ENCODE measurements around the gene ELOVL6. TPM values are rescaled to one million over a fixed set of nuclear protein-coding genes. Genes with fewer than 3 reads are reported as not detected.
"Not testable (repeated sequence)": the region's sequence is repeated elsewhere in the genome, so short reads cannot be mapped to it uniquely, and the experiment has no call there.

The ELOVL6 gene
- polyA plus RNA-seq, 6 donors from 2014 or later: not detected

DNA sequence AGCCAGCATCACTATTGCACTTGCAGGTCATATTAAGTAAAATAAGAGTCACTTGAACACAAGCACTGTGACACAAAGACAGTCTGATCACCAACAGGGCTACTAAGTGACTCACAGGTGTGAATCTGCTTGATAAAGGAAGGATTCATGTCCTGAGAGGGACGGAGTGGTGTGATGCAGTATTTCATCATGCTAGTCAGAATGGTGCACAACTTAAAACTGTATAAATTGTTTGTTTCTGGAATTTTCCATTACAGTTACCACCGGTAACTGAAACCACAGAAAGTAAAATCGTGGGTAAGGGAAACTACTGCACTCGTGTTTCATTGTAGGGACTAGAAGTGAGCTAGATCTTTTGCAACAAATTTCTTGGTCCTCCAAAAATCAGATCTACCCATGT, 109.7 kb downstream of the ELOVL6 start:
- no peak overlapping the region for H3K27ac Mint-ChIP-seq
- H3K27me3 Mint-ChIP-seq: no peaks in the 10 kb centered on the region
- no peaks in the 10 kb centered on the region for H3K9me3 Mint-ChIP-seq
- H3K36me3 Mint-ChIP-seq: no peaks in the 10 kb centered on the region
- DNase-seq (no peak), ATAC-seq (ENCODE audit: low read depth in 2 of 2) (no peak)
- H3K4me1 Mint-ChIP-seq: peaks cover 6 to 9% (median 8%) of the 10 kb centered on the region in 3 donors
- H3K4me3 Mint-ChIP-seq: no peak overlapping the region

DNA sequence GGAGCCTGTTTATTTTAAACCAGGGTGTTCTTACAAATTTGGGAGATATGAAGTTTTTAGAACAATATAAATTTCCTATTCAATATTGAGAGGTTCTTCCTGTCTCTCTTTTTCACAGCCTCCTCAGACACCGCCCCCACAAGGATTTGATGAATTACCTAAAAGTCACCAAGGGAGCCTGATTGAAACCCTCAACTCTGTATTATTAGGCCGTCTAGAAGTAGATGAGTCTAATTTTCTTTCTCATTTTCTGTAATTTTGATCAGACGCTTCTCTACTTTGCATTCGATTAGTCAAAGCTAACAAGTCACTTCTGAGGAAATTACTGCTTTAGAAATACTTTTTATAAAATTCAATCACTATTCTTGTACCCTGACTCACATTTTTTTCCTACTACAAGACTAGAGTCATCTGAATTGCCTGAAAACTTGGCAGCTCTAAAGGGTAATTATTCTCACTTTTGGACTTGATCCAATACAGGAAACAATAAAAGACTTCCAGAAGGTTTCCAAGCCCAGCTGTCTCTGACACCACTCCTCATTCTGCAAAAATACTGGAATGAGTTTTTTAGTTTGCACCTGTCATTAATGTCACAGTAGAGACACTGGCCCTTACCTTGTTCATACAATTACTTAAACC, 111.2 kb downstream of the ELOVL6 start:
- DNase-seq (no peak), ATAC-seq (ENCODE audit: low read depth in 2 of 2) (no peak)
- Mint-ChIP-seq H3K36me3 (no peaks in the 10 kb centered on the region), H3K27me3 (no peaks in the 10 kb centered on the region), H3K4me3 (no peak overlapping the region), H3K4me1 (peaks cover 6 to 9% (median 8%) of the 10 kb centered on the region in 3 donors), H3K27ac (no peak overlapping the region), H3K9me3 (no peaks in the 10 kb centered on the region)

DNA sequence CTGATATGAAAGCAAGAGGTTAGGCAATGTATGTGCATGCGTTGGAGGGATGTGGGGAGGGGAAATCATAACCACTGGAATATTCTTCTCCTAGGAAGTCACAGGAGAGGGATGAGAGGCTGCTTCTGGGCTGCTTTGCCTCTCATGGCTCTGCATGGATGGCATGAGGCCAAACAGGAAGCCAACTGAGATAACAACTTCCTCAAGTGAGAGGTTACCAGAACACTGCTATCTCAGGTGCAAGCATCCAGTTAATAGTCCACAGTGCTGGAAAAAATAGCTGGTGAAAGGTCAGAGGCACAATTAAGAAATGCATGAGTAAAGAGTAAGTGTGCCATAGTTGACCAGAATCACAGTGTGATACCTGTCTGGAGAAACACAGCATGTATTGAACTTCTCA, 113.3 kb downstream of the ELOVL6 start:
- H3K4me1 Mint-ChIP-seq: peaks cover 6 to 9% (median 8%) of the 10 kb centered on the region in 3 donors
- ATAC-seq (ENCODE audit: low read depth in 2 of 2) (no peak), DNase-seq (no peak)
- H3K36me3 Mint-ChIP-seq: no peaks in the 10 kb centered on the region
- no peaks in the 10 kb centered on the region for H3K27me3 Mint-ChIP-seq
- no peak overlapping the region for H3K4me3 Mint-ChIP-seq
- no peak overlapping the region for H3K27ac Mint-ChIP-seq
- H3K9me3 Mint-ChIP-seq: no peaks in the 10 kb centered on the region

DNA sequence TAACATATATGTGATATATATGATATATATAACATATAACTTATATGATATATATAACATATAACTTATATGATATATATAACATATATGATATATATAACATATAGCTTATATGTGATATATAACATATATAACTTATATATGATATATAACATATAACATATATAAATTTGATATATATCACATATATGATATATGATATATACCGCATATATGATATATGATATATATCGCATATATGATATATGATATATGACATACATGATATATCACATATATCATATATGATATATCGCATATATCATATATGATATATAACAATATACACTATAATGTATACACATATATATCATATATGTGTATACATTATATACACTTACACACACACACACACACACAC, 114.3 kb downstream of the ELOVL6 start:
- ATAC-seq (ENCODE audit: low read depth in 2 of 2) (no peak), DNase-seq (no peak)
- Mint-ChIP-seq H3K27ac (no peak overlapping the region), H3K4me3 (no peak overlapping the region), H3K9me3 (no peaks in the 10 kb centered on the region), H3K4me1 (peaks cover 6 to 9% (median 8%) of the 10 kb centered on the region in 3 donors), H3K27me3 (no peaks in the 10 kb centered on the region), H3K36me3 (no peaks in the 10 kb centered on the region)

DNA sequence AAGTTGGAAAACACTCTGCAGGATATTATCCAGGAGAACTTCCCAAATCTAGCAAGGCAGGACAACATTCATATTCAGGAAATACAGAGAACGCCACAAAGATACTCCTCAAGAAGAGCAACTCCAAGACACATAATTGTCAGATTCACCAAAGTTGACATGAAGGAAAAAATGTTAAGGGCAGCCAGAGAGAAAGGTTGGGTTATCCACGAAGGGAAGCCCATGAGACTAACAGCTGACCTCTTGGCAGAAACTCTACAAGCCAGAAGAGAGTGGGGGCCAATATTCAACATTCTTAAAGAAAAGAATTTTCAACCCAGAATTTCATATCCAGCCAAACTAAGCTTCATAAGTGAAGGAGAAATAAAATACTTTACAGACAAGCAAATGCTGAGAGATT, 120.3 kb downstream of the ELOVL6 start:
- not testable (repeated sequence) for ATAC-seq (ENCODE audit: low read depth in 2 of 2); H3K9me3 Mint-ChIP-seq; H3K4me3 Mint-ChIP-seq; H3K27me3 Mint-ChIP-seq; H3K4me1 Mint-ChIP-seq; H3K27ac Mint-ChIP-seq; H3K36me3 Mint-ChIP-seq; DNase-seq

DNA sequence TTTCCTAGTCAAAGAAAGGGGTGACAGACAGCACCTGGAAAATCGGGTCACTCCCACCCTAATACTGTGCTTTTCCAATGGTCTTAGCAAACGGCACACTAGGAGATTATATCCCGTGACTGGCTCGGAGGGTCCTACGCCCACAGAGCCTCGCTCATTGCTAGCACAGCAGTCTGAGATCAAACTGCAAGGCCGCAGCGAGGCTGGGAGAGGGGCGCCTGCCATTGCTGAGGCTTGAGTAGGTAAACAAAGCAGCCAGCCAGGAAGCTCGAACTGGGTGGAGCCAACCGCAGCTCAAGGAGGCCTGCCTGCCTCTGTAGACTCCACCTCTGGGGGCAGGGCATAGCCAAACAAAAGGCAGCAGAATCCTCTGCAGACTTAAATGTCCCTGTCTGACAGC, 121.6 kb downstream of the ELOVL6 start:
- not testable (repeated sequence) for H3K4me3 Mint-ChIP-seq; ATAC-seq (ENCODE audit: low read depth in 2 of 2); H3K27me3 Mint-ChIP-seq

DNA sequence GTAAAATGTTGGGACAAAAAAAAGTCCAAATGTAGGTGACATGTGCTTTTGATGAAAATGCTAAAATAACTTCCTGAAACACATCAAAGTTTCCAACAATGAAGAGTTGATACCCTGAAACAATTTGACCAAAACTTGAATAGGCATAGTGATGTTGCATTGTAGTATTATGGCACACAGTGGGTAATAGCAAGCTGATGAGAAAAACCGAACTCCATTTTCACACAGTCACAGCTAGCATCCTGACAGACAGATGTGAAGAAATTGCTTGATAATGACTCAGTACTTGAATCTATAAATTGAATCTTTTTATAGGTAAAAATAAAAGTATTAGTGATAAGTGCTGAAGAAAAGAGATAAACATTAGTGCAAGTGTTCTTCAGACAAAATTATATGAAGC, 122.5 kb downstream of the ELOVL6 start:
- Mint-ChIP-seq H3K36me3 (no peaks in the 10 kb centered on the region), H3K4me1 (no peaks in the 10 kb centered on the region), H3K9me3 (peaks cover 0 to 3% (median 0%) of the 10 kb centered on the region in 7 donors), H3K27me3 (no peaks in the 10 kb centered on the region), H3K4me3 (no peak overlapping the region), H3K27ac (no peak overlapping the region)
- no peak for DNase-seq
- ATAC-seq (ENCODE audit: low read depth in 2 of 2): no peak

More for the DNA sequence above, 121.6 kb downstream of the ELOVL6 start:
- not testable (repeated sequence) for H3K9me3 Mint-ChIP-seq, H3K4me1 Mint-ChIP-seq, H3K27ac Mint-ChIP-seq, DNase-seq, H3K36me3 Mint-ChIP-seq

DNA sequence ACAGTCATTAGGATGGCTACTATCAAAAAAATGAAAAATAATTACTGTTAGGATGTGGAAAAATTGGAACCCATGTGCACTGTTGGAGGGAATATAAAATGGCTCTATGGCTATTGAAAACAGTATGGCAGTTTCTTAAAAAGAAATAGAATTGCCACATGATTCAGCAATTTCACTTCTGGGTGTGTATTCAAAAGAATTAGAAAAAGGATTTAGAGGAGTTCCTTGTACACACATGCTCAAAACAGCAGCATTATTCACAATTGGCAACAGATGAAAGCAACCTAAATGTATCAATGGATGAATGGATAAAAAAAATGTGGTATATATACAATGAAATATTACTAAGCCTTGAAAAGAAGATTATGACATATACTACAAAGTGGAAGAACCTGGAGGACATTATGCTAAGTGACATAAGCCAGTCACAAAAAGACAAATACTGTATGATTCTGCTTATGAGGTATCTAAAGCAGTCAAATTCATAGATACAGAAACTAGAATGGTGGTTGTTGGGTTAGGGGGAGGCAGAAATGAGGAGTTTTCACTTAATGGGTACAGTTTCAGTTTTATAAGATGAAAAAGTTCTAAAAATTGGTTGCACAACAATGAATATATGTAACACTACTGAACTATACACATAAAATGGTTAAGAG, 123.2 kb downstream of the ELOVL6 start:
- DNase-seq (no peak), ATAC-seq (ENCODE audit: low read depth in 2 of 2) (no peak)
- Mint-ChIP-seq H3K9me3 (peaks cover 0 to 3% (median 0%) of the 10 kb centered on the region in 7 donors), H3K36me3 (no peaks in the 10 kb centered on the region), H3K4me3 (no peak overlapping the region), H3K27ac (no peak overlapping the region), H3K4me1 (no peaks in the 10 kb centered on the region), H3K27me3 (no peaks in the 10 kb centered on the region)

DNA sequence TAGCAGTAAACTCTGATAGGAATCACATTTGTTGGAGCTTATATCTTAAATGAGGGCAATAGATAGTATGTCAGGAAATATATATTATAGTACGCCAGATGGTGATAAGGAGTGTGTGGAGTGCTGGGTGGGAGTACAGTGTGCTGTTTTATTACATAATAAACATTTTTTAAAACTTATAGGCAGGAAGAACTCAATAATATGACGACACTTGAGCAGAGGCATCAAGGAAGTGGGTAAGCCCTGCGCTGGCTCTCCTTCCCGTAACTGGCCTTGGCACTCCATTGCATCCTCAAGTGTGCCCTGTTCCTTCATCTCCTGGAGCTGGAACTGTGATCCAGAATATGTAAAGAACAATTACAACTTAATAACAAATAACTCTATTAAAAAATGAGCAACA, 123.8 kb downstream of the ELOVL6 start:
- Mint-ChIP-seq H3K4me3 (no peak overlapping the region), H3K9me3 (peaks cover 0 to 3% (median 0%) of the 10 kb centered on the region in 7 donors), H3K4me1 (no peaks in the 10 kb centered on the region), H3K36me3 (no peaks in the 10 kb centered on the region), H3K27me3 (no peaks in the 10 kb centered on the region), H3K27ac (no peak overlapping the region)
- no peak for ATAC-seq (ENCODE audit: low read depth in 2 of 2)
- no peak for DNase-seq

DNA sequence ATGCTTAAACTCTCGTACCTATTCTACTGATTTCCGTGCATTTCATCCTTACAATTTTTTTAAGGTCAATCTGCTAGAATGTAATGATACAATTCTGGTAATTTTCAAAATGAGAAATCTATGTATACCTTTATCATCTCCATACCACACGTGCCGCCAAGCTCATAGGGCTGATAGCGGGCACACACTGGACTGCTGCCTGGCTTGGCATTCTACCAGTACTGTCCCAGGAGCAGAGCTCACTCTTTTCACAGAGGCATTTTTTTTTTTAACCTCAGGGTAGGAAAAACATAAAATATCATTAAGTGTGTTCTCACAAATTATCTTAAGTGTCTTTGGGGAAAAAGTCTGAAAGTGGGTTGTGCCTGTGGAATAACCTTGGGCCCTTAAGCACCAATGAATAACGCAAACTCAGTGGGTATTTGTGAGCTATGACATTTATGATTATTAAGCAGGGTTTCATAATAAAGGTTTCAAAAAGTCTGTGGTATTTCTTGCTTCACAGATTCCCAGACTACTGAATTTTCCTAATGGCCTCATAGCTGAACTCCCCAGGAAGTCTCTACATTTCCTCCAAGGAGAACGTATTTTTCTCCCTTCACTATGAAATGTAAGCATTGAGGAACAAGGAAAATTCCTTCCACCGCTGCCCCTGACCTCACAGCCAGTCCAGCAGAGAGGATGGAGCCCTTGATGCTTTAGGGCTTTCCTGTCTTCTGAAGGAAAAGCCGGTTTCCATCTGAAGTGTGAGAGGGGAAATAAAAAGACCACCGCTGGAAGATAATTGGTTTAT, 125.2 kb downstream of the ELOVL6 start:
- no peak overlapping the region for H3K27ac Mint-ChIP-seq
- no peaks in the 10 kb centered on the region for H3K36me3 Mint-ChIP-seq
- peaks cover 0 to 3% (median 0%) of the 10 kb centered on the region in 7 donors for H3K9me3 Mint-ChIP-seq
- DNase-seq (no peak), ATAC-seq (ENCODE audit: low read depth in 2 of 2) (no peak)
- no peaks in the 10 kb centered on the region for H3K27me3 Mint-ChIP-seq
- no peak overlapping the region for H3K4me3 Mint-ChIP-seq
- no peaks in the 10 kb centered on the region for H3K4me1 Mint-ChIP-seq

DNA sequence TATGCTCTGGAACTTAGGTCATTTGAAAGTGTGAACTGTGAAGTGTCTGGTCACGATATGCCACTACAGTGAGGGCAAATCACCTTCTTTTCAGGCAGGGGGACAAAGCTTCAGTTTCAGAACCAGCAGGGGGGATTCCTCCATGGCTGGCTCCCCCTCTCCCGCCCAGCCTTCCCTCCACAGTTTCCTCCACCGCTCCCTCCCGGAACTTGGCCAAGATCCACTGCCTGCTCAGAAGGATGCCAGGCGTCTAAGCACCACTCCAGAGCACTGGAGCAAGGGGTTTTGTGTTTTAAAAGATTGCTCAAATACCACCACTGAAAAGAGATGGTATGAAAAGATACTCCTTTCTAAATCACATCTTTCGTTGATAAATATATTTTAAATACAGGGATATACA, 126.9 kb downstream of the ELOVL6 start:
- DNase-seq (no peak), ATAC-seq (ENCODE audit: low read depth in 2 of 2) (no peak)
- no peak overlapping the region for H3K4me3 Mint-ChIP-seq
- no peaks in the 10 kb centered on the region for H3K36me3 Mint-ChIP-seq
- no peaks in the 10 kb centered on the region for H3K4me1 Mint-ChIP-seq
- H3K9me3 Mint-ChIP-seq: no peaks in the 10 kb centered on the region
- no peak overlapping the region for H3K27ac Mint-ChIP-seq
- no peaks in the 10 kb centered on the region for H3K27me3 Mint-ChIP-seq

DNA sequence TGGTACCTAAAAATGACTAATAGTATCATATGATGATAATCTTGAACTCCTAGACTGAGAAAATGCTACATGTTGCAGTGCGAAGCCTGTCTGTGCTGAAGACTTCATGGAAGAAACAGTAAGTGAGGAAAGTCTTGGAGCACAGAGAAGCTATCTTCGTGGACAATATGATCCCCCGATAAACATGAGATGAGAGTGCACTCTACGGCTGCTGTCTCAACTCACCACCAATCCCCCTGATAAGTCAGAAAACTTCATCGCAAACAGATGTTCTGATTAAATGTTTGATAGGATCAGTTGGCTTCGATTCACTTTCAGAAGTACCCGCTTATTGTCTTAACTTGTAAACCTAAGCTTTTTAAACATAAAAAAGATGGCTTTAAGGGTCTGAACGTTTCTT, 130.2 kb downstream of the ELOVL6 start:
- H3K27me3 Mint-ChIP-seq: no peaks in the 10 kb centered on the region
- no peak for DNase-seq
- H3K4me1 Mint-ChIP-seq: no peaks in the 10 kb centered on the region
- H3K4me3 Mint-ChIP-seq: no peak overlapping the region
- no peaks in the 10 kb centered on the region for H3K36me3 Mint-ChIP-seq
- no peak for ATAC-seq (ENCODE audit: low read depth in 2 of 2)
- no peak overlapping the region for H3K27ac Mint-ChIP-seq
- no peaks in the 10 kb centered on the region for H3K9me3 Mint-ChIP-seq

DNA sequence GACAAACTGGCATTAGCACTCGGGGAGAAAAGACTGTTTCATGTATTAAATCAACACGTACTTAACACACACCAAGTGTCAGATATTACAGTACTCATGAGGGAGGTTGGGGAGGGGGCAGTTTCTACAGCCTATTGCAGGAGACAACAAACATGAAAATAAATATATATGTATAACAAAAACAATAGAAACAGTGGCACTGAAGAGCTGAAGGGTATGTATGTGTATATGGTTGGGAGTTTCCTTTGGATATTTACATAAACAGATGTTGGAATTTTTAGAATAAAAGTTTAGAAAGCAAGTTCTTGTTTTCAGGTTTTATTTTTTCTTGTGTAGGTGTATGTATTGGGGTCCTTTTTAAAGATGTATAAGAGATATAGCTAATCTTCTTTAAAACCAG, 133.5 kb downstream of the ELOVL6 start:
- Mint-ChIP-seq H3K36me3 (no peaks in the 10 kb centered on the region), H3K4me3 (no peak overlapping the region), H3K4me1 (peaks cover 4 to 5% (median 4%) of the 10 kb centered on the region in 3 donors), H3K27me3 (no peaks in the 10 kb centered on the region), H3K27ac (no peak overlapping the region), H3K9me3 (no peaks in the 10 kb centered on the region)
- ATAC-seq (ENCODE audit: low read depth in 2 of 2): no peak
- no peak for DNase-seq

DNA sequence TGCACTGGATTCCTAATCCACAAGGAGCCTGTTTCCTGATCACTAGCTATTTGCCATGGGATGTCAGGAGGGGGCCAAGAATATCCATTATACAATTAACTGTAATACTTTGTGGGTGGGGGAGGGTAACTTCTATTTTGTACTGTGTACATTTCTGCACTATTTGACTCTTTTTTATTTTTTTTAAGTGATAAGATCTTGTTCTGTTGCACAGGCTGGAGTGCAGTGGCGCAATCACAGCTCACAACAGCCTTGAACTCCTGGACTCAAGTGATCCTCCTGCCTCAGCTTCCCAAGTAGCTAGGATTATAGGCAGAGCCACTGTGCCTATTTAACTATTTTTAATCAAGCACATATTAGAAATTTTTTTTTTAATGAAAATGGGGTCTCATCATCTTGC, 134.1 kb downstream of the ELOVL6 start:
- Mint-ChIP-seq H3K27me3 (no peaks in the 10 kb centered on the region), H3K27ac (no peak overlapping the region), H3K36me3 (no peaks in the 10 kb centered on the region), H3K4me3 (no peak overlapping the region), H3K4me1 (peaks cover 7 to 11% (median 8%) of the 10 kb centered on the region in 3 donors), H3K9me3 (no peaks in the 10 kb centered on the region)
- ATAC-seq (ENCODE audit: low read depth in 2 of 2) (no peak), DNase-seq (no peak)
